ENCODE measurements around the gene DDC.

The DDC gene

GRCh38 chr7:50449501-50449880 is 115.7 kb downstream of the DDC start:
- DNase-seq, result no peak

GRCh38 chr7:50448823-50449222 is 116.4 kb downstream of the DDC start:
- DNase-seq, result no peak

GRCh38 chr7:50446542-50446960 is 118.7 kb downstream of the DDC start:
- no peak for DNase-seq

GRCh38 chr7:50436133-50436806 is 128.9 kb downstream of the DDC start:
- no peak for DNase-seq

- DNase-seq, result no peak
Observed at GRCh38 chr7:50431722-50432305, 133.4 kb downstream of the DDC start.

- no peak for DNase-seq
Observed at GRCh38 chr7:50431316-50431715, 133.9 kb downstream of the DDC start.

- no peak for DNase-seq
Observed at GRCh38 chr7:50428911-50429310, 136.3 kb downstream of the DDC start.

GRCh38 chr7:50427518-50427917 is 137.7 kb downstream of the DDC start:
- DNase-seq, result no peak

GRCh38 chr7:50426280-50427045 is 138.7 kb downstream of the DDC start:
- no peak for DNase-seq

GRCh38 chr7:50425318-50425717 is 139.9 kb downstream of the DDC start:
- no peak for DNase-seq

- no peak for DNase-seq
Observed at GRCh38 chr7:50423860-50424259, 141.3 kb downstream of the DDC start.

GRCh38 chr7:50422858-50423257 is 142.3 kb downstream of the DDC start:
- DNase-seq, result no peak

- no peak for DNase-seq
Observed at GRCh38 chr7:50421043-50421442, 144.2 kb downstream of the DDC start.

- DNase-seq, result no peak
Observed at GRCh38 chr7:50418526-50419290, 146.5 kb downstream of the DDC start.

- peak; percentile 10 for DNase-seq
Observed at GRCh38 chr7:50418086-50418515, 147.1 kb downstream of the DDC start.

- no peak for DNase-seq
Observed at GRCh38 chr7:50416527-50417182, 148.6 kb downstream of the DDC start.

GRCh38 chr7:50415844-50416364 is 149.3 kb downstream of the DDC start:
- no peak for DNase-seq

- no peak for DNase-seq
Observed at GRCh38 chr7:50413561-50413960, 151.6 kb downstream of the DDC start.

GRCh38 chr7:50412973-50413372 is 152.2 kb downstream of the DDC start:
- DNase-seq, result no peak

GRCh38 chr7:50411332-50411731 is 153.9 kb downstream of the DDC start:
- DNase-seq, result no peak

- DNase-seq, result no peak
Observed at GRCh38 chr7:50409856-50410745, 155.1 kb downstream of the DDC start.

All from NCI-H1694 treated with DMSO at 0.1 percent for 48 hours (cell line).